Mucosa of rectum (tissue), 2 donors: ENCODE data around the gene KMT2E.
A peak's percentile ranks its signal among the peaks of the same experiment; 100 is the strongest.
"Not testable (repeated sequence)": the region's sequence is repeated elsewhere in the genome, so short reads cannot be mapped to it uniquely, and the experiment has no call there.

Experiments used
- H3K27ac ChIP-seq, 2 donors: one replicate each; pipeline ENCODE4 v1.7.0; 2013; ENCODE audit warnings: inconsistent platforms in 2 of 2, low read depth in 2 of 2, low read length in 2 of 2
- H3K27me3 ChIP-seq, 2 donors: one replicate each; pipeline ENCODE4 v1.7.0; 2013; ENCODE audit warnings: low read length in 2 of 2; ENCODE audit not compliant: control insufficient read depth in 2 of 2, insufficient read depth in 2 of 2
- H3K36me3 ChIP-seq, 2 donors: one replicate each; pipeline ENCODE4 v1.7.0; 2013; ENCODE audit warnings: low read length in 2 of 2; ENCODE audit not compliant: control insufficient read depth in 2 of 2, insufficient read depth in 2 of 2
- H3K4me1 ChIP-seq, 2 donors: one replicate each; pipeline ENCODE4 v1.7.0; 2013; ENCODE audit warnings: low read length in 2 of 2, mild to moderate bottlenecking in 1 of 2; ENCODE audit not compliant: control insufficient read depth in 2 of 2, insufficient read depth in 2 of 2
- H3K4me3 ChIP-seq, 2 donors: one replicate each; pipeline ENCODE4 v1.7.0; 2013; ENCODE audit warnings: low read length in 2 of 2
- H3K9ac ChIP-seq, 2 donors: one replicate each; pipeline ENCODE4 v1.7.0; 2013; ENCODE audit warnings: low read length in 2 of 2, low read depth in 1 of 2, mild to moderate bottlenecking in 1 of 2
- H3K9me3 ChIP-seq, 2 donors: one replicate each; pipeline ENCODE4 v1.7.0; 2013; ENCODE audit warnings: low read length in 2 of 2; ENCODE audit not compliant: control insufficient read depth in 2 of 2
- donor health status: healthy.
- donor health status: Normal muscosa, but diverticular disease.

The KMT2E gene

DNA sequence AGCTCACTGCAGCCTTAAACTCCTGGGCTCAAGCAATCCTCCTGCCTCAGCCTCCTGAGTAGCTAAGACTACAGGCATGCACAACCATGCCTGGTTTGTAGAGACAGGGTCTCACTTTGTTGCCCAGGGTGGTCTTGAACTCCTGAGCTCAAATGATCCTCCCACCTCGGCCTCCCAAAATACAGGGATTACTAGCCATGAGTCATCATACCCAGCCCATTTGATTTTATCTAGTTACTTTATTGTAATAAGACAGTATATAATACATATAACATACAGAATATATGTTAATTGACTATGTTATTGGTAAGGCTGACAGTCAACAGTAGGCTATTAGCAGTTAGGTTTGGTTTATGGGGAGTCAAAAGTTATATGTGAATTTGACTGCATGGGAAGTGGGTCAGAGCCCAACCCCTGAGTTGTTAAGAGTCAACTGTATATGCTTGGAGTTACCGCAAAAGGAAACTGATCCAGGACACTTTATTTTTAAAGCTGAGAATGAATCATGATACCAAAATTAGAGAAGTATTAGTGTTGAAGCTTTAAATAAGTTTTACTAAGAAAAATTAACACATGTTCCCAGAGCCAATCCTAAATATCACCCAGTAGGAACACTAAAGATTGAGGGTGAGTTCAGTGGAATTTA lies 20.7 kb upstream of the KMT2E start:
- Histone ChIP-seq H3K4me1 (peaks cover 27 to 33% of the 10 kb centered on the region in 2 donors), H3K36me3 (peaks cover 18 to 20% of the 10 kb centered on the region in 2 donors), H3K4me3 (no peak overlapping the region), H3K9ac (no peak overlapping the region), H3K27me3 (no peaks in the 10 kb centered on the region), H3K27ac (no peak overlapping the region), H3K9me3 (no peaks in the 10 kb centered on the region)

- H3K36me3 ChIP-seq: peaks cover 18 to 19% of the 10 kb centered on the region in 2 donors
- H3K27ac ChIP-seq: no peak overlapping the region
- no peaks in the 10 kb centered on the region for H3K27me3 ChIP-seq
- no peak overlapping the region for H3K4me3 ChIP-seq
- no peak overlapping the region for H3K9ac ChIP-seq
- peaks cover 35 to 45% of the 10 kb centered on the region in 2 donors for H3K4me1 ChIP-seq
- H3K9me3 ChIP-seq: no peaks in the 10 kb centered on the region
Measured at GRCh38 chr7:104998040-104998752, 15.8 kb upstream of the KMT2E start.

GRCh38 chr7:105000200-105000599 lies 13.8 kb upstream of the KMT2E start:
- H3K4me1 ChIP-seq: peaks cover 40 to 53% of the 10 kb centered on the region in 2 donors
- H3K27ac ChIP-seq: no peak overlapping the region

GRCh38 chr7:105000927-105001336 lies 13.1 kb upstream of the KMT2E start:
- Histone ChIP-seq H3K27me3 (no peaks in the 10 kb centered on the region), H3K4me1 (peaks cover 43 to 54% of the 10 kb centered on the region in 2 donors), H3K36me3 (peaks cover 10 to 11% of the 10 kb centered on the region in 2 donors), H3K4me3 (no peak overlapping the region), H3K9me3 (no peaks in the 10 kb centered on the region), H3K9ac (no peak overlapping the region), H3K27ac (no peak overlapping the region)

More at GRCh38 chr7:105000200-105000599, 13.8 kb upstream of the KMT2E start:
- peaks cover 13 to 17% of the 10 kb centered on the region in 2 donors for H3K36me3 ChIP-seq
- no peak overlapping the region for H3K4me3 ChIP-seq
- H3K9ac ChIP-seq: no peak overlapping the region
- H3K27me3 ChIP-seq: no peaks in the 10 kb centered on the region
- no peaks in the 10 kb centered on the region for H3K9me3 ChIP-seq

GRCh38 chr7:105001652-105002184 lies 12.3 kb upstream of the KMT2E start:
- Histone ChIP-seq H3K27me3 (no peaks in the 10 kb centered on the region), H3K9ac (no peak overlapping the region), H3K9me3 (no peaks in the 10 kb centered on the region), H3K36me3 (peaks cover 4 to 8% of the 10 kb centered on the region in 2 donors), H3K4me3 (no peak overlapping the region), H3K4me1 (peaks cover 51 to 61% of the 10 kb centered on the region in 2 donors), H3K27ac (no peak overlapping the region)

- no peaks in the 10 kb centered on the region for H3K27me3 ChIP-seq
- H3K36me3 ChIP-seq: peaks cover 4 to 8% of the 10 kb centered on the region in 2 donors
- peak overlapping the region; percentile 26 to 60 for H3K4me3 ChIP-seq
- H3K4me1 ChIP-seq: peaks cover 65 to 75% of the 10 kb centered on the region in 2 donors
- H3K27ac ChIP-seq: peak overlapping the region; percentile 80
- H3K9me3 ChIP-seq: no peaks in the 10 kb centered on the region
- H3K9ac ChIP-seq: peak overlapping the region; percentile 47 to 66
Measured at GRCh38 chr7:105003275-105003674, 10.7 kb upstream of the KMT2E start.

GRCh38 chr7:105003872-105004510 lies 10.0 kb upstream of the KMT2E start:
- H3K4me3 ChIP-seq: peak overlapping the region; percentile 19 to 60
- no peaks in the 10 kb centered on the region for H3K27me3 ChIP-seq
- peaks cover 4 to 5% of the 10 kb centered on the region in 2 donors for H3K36me3 ChIP-seq
- peak overlapping the region in 1 of 2 donors; percentile 66 for H3K9ac ChIP-seq
- H3K27ac ChIP-seq: peak overlapping the region; percentile 80
- no peaks in the 10 kb centered on the region for H3K9me3 ChIP-seq
- peaks cover 68 to 76% of the 10 kb centered on the region in 2 donors for H3K4me1 ChIP-seq

- Histone ChIP-seq H3K27ac (peak overlapping the region; percentile 80), H3K4me1 (peaks cover 73 to 75% of the 10 kb centered on the region in 2 donors)
- not testable (repeated sequence) for H3K9ac ChIP-seq, H3K4me3 ChIP-seq, H3K36me3 ChIP-seq, H3K27me3 ChIP-seq, H3K9me3 ChIP-seq
Measured at GRCh38 chr7:105005006-105005405, 9.0 kb upstream of the KMT2E start.

DNA sequence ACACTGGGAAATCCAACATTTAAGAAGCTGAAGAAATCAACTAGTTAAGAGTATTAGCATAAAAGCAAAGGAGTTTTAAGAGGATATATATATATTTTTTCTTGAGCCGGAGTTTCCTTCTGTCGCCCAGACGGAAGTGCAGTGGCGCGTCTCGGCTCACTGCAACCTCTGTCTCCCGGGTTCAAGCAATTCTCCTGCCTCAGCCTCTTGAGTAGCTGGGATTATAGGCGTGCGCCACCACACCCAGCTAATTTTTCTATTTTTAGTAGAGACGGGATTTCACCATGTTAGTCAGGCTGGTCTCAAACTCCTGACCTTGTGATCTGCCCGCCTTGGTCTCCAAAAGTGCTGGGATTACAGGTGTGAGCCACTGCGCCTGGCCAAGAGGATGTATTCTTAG lies 8.5 kb upstream of the KMT2E start:
- not testable (repeated sequence) for H3K9ac ChIP-seq, H3K4me3 ChIP-seq, H3K36me3 ChIP-seq, H3K9me3 ChIP-seq, H3K27me3 ChIP-seq
- Histone ChIP-seq H3K27ac (peak overlapping the region; percentile 80 to 85), H3K4me1 (peaks cover 72 to 78% of the 10 kb centered on the region in 2 donors)
